GM23338 (cell line): ENCODE measurements around the gene SLIT1.

Experiments
- EZH2 ChIP-seq: fragments of 200-600 bp; sonication (generic); IDR thresholded peaks from one replicate; pipeline ENCODE4 v1.8.0; 2017; ENCODE audit warnings: antibody characterized with exemption, mild to moderate bottlenecking, low read depth; ENCODE audit not compliant: unreplicated experiment
- POLR2AphosphoS5 ChIP-seq: IDR thresholded peaks from 2 replicates; pipeline ENCODE4 v1.6.1; 2016; ENCODE audit warnings: antibody characterized with exemption, low read depth

- TF ChIP-seq EZH2 (no peak), POLR2AphosphoS5 (no peak)
Measured at GRCh38 chr10:97123765-97124164, 62.0 kb downstream of the SLIT1 start.
